Right atrium auricular region (tissue), 2 donors: ENCODE results near the gene PSORS1C1. TPM values are rescaled to one million over a fixed set of nuclear protein-coding genes. Genes with fewer than 3 reads are reported as not detected.
"Not testable (repeated sequence)": the region's sequence is repeated elsewhere in the genome, so short reads cannot be mapped to it uniquely, and the experiment has no call there.

Experiments used
- DNase-seq: peaks from one replicate; pipeline ENCODE4 v3.0.0-alpha.2; 2019; ENCODE audit warnings: low spot score
- H3K27ac ChIP-seq, 2 donors: fragments of 200-600 bp; sonication (generic); 1 replicate in 1 of 2; 2 replicates in 1 of 2; pipeline ENCODE4 v1.5.1; 2016 to 2019
- H3K27me3 ChIP-seq, 2 donors: fragments of 200-600 bp; sonication (generic); one replicate each; pipeline versions ENCODE4 v1.5.1 to v1.6.0; 2017 to 2019
- H3K36me3 ChIP-seq: fragments of 200-600 bp; sonication (generic); one replicate; pipeline ENCODE4 v1.5.1; 2016
- H3K4me1 ChIP-seq, 2 donors: fragments of 200-600 bp; sonication (generic); one replicate each; pipeline versions ENCODE4 v1.5.1 to v1.6.0; 2017 to 2019
- H3K4me3 ChIP-seq, 2 donors: fragments of 200-600 bp; sonication (generic); 1 replicate in 1 of 2; 2 replicates in 1 of 2; pipeline ENCODE4 v1.5.1; 2017 to 2019; ENCODE audit warnings: mild to moderate bottlenecking in 1 of 2, moderate library complexity in 1 of 2
- H3K9me3 ChIP-seq, 2 donors: fragments of 200-600 bp; sonication (generic); one replicate each; pipeline ENCODE4 v1.5.1; 2019
- CTCF ChIP-seq, 2 donors: fragments of 200-600 bp; sonication (generic); IDR thresholded peaks; one replicate each; pipeline ENCODE4 v1.5.1; 2019; ENCODE audit warnings: antibody characterized with exemption in 2 of 2
- total RNA-seq, 2 donors: library from RNA; depleted of rRNA; stranded (reverse); fragments of >200 nt; gene quantifications; one replicate each; pipeline ENCODE4 v1.1.0, GENCODE V29; 2016

PSORS1C1 gene
- total RNA-seq, 2 donors from 2014 or later, result 0.33 to 1.5 TPM

- Histone ChIP-seq H3K4me1 (no peaks in the 10 kb centered on the region), H3K27ac (no peak overlapping the region), H3K9me3 (no peaks in the 10 kb centered on the region), H3K36me3 (no peaks in the 10 kb centered on the region), H3K4me3 (no peak overlapping the region), H3K27me3 (no peaks in the 10 kb centered on the region)
- DNase-seq, result no peak
- no peak for TF ChIP-seq CTCF (IDR thresholded peaks at IDR 0.05)
Measured at GRCh38 chr6:31174378-31174777, 59.8 kb downstream of the PSORS1C1 start.

- no peak overlapping the region for H3K27ac ChIP-seq
- no peaks in the 10 kb centered on the region for H3K4me1 ChIP-seq
- H3K27me3 ChIP-seq, result no peaks in the 10 kb centered on the region
- no peaks in the 10 kb centered on the region for H3K9me3 ChIP-seq
- H3K4me3 ChIP-seq, result no peak overlapping the region
- DNase-seq, result no peak
- TF ChIP-seq CTCF (IDR thresholded peaks at IDR 0.05), result no peak
- no peaks in the 10 kb centered on the region for H3K36me3 ChIP-seq
Measured at GRCh38 chr6:31175971-31176370, 61.4 kb downstream of the PSORS1C1 start.

GRCh38 chr6:31178143-31179041 is 63.8 kb downstream of the PSORS1C1 start:
- Histone ChIP-seq H3K4me1 (no peaks in the 10 kb centered on the region), H3K9me3 (no peaks in the 10 kb centered on the region), H3K27ac (no peak overlapping the region), H3K27me3 (no peaks in the 10 kb centered on the region), H3K4me3 (no peak overlapping the region), H3K36me3 (no peaks in the 10 kb centered on the region)
- DNase-seq, result no peak
- no peak for TF ChIP-seq CTCF (IDR thresholded peaks at IDR 0.05)

GRCh38 chr6:31179042-31179386 is 64.4 kb downstream of the PSORS1C1 start:
- no peak for DNase-seq
- Histone ChIP-seq H3K27ac (no peak overlapping the region), H3K27me3 (no peaks in the 10 kb centered on the region), H3K4me3 (no peak overlapping the region), H3K4me1 (no peaks in the 10 kb centered on the region), H3K9me3 (no peaks in the 10 kb centered on the region), H3K36me3 (no peaks in the 10 kb centered on the region)
- TF ChIP-seq CTCF (IDR thresholded peaks at IDR 0.05), result no peak

- H3K4me3 ChIP-seq, result peak overlapping the region in 1 of 2 donors; percentile 46
- H3K36me3 ChIP-seq, result no peaks in the 10 kb centered on the region
- no peaks in the 10 kb centered on the region for H3K9me3 ChIP-seq
- DNase-seq, result no peak
- H3K27ac ChIP-seq, result no peak overlapping the region
- no peaks in the 10 kb centered on the region for H3K4me1 ChIP-seq
- TF ChIP-seq CTCF (IDR thresholded peaks at IDR 0.05), result no peak
- no peaks in the 10 kb centered on the region for H3K27me3 ChIP-seq
Measured at GRCh38 chr6:31179896-31180295, 65.3 kb downstream of the PSORS1C1 start.

GRCh38 chr6:31180500-31180899 is 65.9 kb downstream of the PSORS1C1 start:
- no peak overlapping the region for H3K27ac ChIP-seq
- no peaks in the 10 kb centered on the region for H3K4me1 ChIP-seq
- H3K27me3 ChIP-seq, result no peaks in the 10 kb centered on the region
- H3K9me3 ChIP-seq, result no peaks in the 10 kb centered on the region
- peak overlapping the region in 1 of 2 donors; percentile 46 for H3K4me3 ChIP-seq
- TF ChIP-seq CTCF (IDR thresholded peaks at IDR 0.05), result no peak
- H3K36me3 ChIP-seq, result no peaks in the 10 kb centered on the region
- DNase-seq, result no peak

GRCh38 chr6:31183287-31183686 is 68.7 kb downstream of the PSORS1C1 start:
- H3K4me1 ChIP-seq, DNase-seq, H3K36me3 ChIP-seq, H3K27me3 ChIP-seq, H3K9me3 ChIP-seq, H3K27ac ChIP-seq, H3K4me3 ChIP-seq: not testable (repeated sequence)

- not testable (repeated sequence) for H3K36me3 ChIP-seq, H3K4me1 ChIP-seq, H3K27ac ChIP-seq, H3K9me3 ChIP-seq, H3K27me3 ChIP-seq, H3K4me3 ChIP-seq, DNase-seq
Measured at GRCh38 chr6:31183859-31184258, 69.3 kb downstream of the PSORS1C1 start.

- Histone ChIP-seq H3K4me3 (peak overlapping the region; percentile 28 to 39), H3K27ac (peak overlapping the region; percentile 66 to 75)
Measured at GRCh38 chr6:31185695-31186051, 71.1 kb downstream of the PSORS1C1 start.

More at GRCh38 chr6:31185695-31186051, 71.1 kb downstream of the PSORS1C1 start:
- not testable (repeated sequence) for H3K27me3 ChIP-seq, H3K36me3 ChIP-seq, DNase-seq, H3K4me1 ChIP-seq, H3K9me3 ChIP-seq
